T47D (cell line): ENCODE results near the gene SNW1.

Experiments
- DNase-seq, 2 experiments: peaks; one replicate each; pipeline versions ENCODE4 v3.0.0 to v3.0.0-alpha.2; 2011 to 2012; ENCODE audit warnings: low read depth in 1 of 2, low spot score in 1 of 2
- JUND ChIP-seq: IDR thresholded peaks from 2 replicates; pipeline ENCODE4 v1.6.1; 2012; ENCODE audit warnings: low read depth
- in situ Hi-C: cut with HindIII; loops from 2 replicates; pipeline ENCODE4 v1.10.0; 2016; ENCODE audit warnings: low sequenced_read_pairs, low pct_unique_long_range_greater_than_20kb

Gene SNW1

DNA sequence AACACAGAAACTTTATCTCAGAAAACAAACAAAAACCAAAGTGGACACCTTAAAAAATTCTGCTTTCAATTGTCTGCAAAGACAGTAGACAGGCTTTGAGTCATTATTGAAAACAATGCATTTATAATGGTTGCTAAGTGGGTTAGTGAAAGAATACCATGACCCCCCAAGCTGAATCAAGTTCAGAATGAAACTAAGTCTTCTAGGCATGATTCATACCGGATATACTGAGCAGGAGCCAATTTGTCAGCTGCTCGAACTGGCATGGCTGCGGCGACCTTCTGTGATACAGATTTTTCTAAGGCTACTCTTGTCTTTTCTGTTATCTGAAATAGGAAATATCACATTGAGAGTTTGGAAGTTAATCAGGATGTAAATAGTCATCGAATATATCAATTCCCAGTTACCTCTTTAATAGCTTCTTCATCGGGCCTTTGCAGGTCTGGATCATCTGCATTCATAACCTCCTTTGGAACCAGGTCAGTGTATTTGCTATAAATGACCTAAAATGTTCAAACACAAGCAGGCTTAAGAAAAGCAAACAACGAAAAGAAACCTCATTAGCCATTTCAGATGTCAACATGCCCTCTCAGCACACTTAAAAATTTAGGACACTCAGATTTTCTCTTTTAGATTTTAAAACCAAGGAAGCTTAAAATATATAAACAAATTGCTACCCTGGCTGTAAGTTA lies 22.3 kb downstream of the SNW1 start:
- in situ Hi-C loops = no loop called here
- no peak for TF ChIP-seq JUND
- DNase-seq = no peak

DNA sequence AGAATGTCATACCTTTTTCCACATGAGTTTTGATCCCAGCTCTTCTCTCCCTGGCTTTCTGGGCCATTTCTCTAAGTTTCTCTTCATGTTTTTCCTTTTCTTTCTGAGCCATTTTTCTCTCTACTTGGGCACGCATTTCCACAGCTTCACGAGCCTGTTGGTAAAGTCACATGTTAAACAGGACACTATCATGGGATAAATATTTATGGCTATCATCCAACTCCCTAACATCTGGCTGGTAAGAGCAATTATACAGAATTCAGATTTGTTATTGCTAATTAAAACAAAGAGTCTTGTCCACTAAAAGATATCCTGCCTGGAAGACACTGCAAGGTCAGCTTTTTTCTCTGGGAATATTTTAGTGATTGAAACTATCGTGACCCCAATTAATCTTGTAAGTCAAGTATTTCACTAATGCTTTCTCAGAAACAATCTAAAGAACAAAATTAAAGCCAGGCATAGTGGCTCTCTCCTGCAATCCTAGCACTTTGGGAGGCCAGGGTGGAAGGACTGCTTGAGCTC lies 29.9 kb downstream of the SNW1 start:
- no peak for TF ChIP-seq JUND
- no peak for DNase-seq

DNA sequence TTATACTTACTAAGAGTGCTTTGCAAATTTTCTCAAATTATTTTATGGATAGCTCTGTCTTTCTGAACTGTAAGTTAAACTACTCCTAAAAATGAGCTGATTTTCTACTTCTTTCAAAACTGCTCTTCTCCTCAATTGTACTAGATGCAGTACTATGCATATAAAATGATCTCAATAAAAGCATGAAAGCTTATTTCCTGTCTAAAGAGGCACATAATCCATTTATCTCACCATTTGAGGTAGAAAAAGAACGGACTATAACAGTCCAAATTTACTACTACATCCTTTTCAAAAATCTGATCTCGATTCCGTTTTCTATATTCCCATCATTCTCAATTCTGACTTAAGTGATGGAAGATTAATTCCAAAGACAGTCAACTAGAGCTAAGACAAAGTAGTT lies 38.7 kb downstream of the SNW1 start:
- no peak for DNase-seq
- TF ChIP-seq JUND = no peak
- in situ Hi-C loops = no loop called here

More for the DNA sequence above, 29.9 kb downstream of the SNW1 start:
- in situ Hi-C loops = no loop called here

- no peak for DNase-seq
- TF ChIP-seq JUND = no peak
- in situ Hi-C loops = no loop called here
Observed at GRCh38 chr14:77721437-77721836, 39.5 kb downstream of the SNW1 start.

DNA sequence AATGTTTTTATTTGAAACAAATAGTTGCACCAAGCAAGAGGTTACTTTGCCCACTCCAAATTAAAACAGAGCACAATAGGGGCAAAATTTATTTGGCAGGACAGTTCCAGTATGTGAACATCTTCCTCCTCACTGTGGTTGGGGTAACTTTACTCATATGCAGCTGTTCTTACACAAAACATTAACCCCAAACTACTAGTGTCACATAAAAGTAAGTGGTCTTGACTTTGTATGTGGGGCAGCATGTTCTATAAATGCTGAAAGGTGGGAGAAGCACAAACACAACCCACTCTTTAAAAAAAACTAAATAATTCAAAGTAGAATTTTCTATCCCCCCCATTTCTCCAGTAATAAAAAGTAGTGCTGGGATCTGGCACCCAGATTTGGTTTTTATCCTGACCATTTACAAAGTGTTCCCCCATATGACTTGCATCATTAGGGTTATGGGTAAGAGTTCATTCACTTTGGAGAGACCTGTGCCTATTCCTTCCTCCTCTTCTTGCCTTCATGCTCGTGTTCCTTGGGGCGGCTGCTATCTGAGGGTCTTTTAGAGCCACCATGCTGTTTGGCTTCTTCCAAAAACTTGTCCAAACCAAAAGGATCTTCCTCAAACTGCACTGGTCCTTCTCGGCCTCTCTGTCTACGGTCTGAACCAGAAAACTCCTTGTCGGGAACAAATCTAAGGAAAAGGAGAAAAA lies 43.2 kb downstream of the SNW1 start:
- in situ Hi-C loops = no loop called here
- DNase-seq = no peak
- no peak for TF ChIP-seq JUND

DNA sequence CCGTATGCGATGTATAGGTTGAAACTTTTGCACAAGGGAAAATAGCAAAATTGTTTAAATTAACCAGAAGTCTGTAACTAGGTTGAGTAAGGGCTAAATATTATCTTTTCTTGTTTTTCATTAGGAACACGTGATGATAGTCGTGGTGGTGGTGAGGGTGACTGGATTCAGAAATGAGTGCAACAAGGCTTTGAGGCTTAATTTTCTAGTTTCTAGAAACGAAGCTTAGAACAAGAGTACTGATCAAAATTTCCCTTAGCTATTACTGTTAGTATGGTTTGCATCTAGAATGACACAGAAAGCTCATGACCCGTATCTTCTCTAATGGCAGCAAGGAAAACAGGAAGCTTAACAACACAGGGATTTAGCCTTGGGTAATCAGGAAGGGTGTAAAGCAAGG lies 46.0 kb downstream of the SNW1 start:
- in situ Hi-C loops = no loop called here

GRCh38 chr14:77710364-77710763 lies 50.6 kb downstream of the SNW1 start:
- TF ChIP-seq JUND = no peak
- in situ Hi-C loops = no loop called here
- DNase-seq = no peak

More for the DNA sequence above, 46.0 kb downstream of the SNW1 start:
- DNase-seq = no peak
- no peak for TF ChIP-seq JUND

DNA sequence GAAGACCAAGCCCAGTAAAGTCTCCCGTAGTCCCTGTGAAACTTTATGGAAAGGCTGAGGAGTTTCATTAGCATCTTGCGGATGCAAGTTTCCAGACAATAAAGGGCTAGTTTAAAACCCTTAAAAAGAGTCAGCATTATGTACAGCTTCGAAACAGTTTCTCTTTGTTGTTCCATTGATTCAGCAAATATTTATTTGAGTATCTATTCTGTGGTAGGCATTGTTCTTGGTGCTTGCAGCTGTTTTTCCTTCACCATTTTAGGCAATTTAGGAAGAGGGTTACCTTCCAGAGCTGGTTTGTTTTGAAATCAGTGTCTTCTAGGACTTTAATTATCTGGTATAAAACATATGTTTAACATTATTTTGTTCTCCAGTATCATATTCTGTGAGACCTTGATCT lies 51.5 kb downstream of the SNW1 start:
- in situ Hi-C loops = no loop called here

DNA sequence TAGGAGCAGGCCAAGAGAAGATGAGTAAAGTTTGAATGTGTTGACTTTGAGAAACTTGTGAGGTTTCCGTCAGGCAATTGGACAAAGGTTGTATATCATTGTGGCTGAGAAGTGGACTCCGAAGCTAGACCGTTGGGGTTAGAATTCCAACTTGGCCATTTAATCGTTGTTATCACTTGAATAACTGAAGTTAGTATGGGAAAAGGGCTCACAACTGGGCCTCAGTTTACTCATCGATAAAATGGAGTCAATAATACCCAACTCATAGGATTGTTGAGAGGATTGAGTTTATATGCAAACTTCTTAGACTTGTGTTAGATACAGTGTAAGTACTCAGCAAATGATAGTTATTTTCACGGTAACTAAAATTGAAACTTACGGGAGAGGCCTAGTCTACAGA lies 52.2 kb downstream of the SNW1 start:
- TF ChIP-seq JUND = no peak
- no peak for DNase-seq
- in situ Hi-C loops = no loop called here

More for the DNA sequence above, 51.5 kb downstream of the SNW1 start:
- TF ChIP-seq JUND = no peak
- no peak for DNase-seq

- no peak for TF ChIP-seq JUND
- in situ Hi-C loops = no loop called here
- peak; percentile 80 to 93 for DNase-seq
Observed at GRCh38 chr14:77707724-77708408, 53.1 kb downstream of the SNW1 start, which contains the start of the genes ALKBH1 and SLIRP. Gene ALKBH1, minus strand, starts transcription at chr14:77708023. Its CDS starts 19 bp downstream, at chr14:77708004. Gene SLIRP, plus strand, starts transcription at chr14:77708103. Its CDS starts 9 bp downstream, at chr14:77708112.

GRCh38 chr14:77707355-77707723 lies 53.6 kb downstream of the SNW1 start:
- TF ChIP-seq JUND = no peak
- DNase-seq = peak; percentile 48 to 81
- in situ Hi-C loops = no loop called here

GRCh38 chr14:77691259-77691658 lies 69.7 kb downstream of the SNW1 start:
- in situ Hi-C loops = no loop called here
- DNase-seq = no peak
- no peak for TF ChIP-seq JUND

DNA sequence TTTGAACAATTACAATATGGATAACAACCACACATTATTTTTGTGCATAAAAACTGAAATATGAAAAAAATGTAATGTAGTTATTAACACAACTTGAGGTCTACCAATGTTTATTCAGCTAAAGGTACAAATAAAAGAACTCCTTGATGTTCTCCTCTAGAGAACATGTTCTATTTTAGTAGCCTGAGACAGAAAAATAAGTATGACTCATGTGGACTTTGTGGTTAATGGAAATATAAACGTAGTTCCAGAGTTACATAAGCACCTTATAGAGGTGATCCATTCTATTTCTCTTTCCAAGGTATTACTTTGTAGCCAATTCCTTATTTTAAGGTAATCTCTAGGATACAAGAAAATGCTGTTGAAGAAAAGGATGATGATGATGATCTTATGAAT lies 78.8 kb downstream of the SNW1 start:
- no peak for TF ChIP-seq JUND
- DNase-seq = peak in 1 of 2 experiments; percentile 22
- in situ Hi-C loops = no loop called here
